BJ (cell line): ENCODE data around the gene SLC34A3. TPM values are rescaled to one million over a fixed set of nuclear protein-coding genes. Genes with fewer than 3 reads are reported as not detected.

ENCODE experiments used
- CTCF ChIA-PET: fragments of 350-600 bp; formaldehyde crosslinking; extraction: SDS; loops from one replicate; lab custom pipeline; 2021; ENCODE audit warnings: antibody characterized with exemption, inconsistent platforms; lab: Yijun Ruan, JAX
- POLR2A ChIA-PET: fragments of 300-600 bp; sonication (Branson Sonifier 250); formaldehyde crosslinking; extraction: SDS; loops from one replicate; lab custom pipeline; 2021; ENCODE audit warnings: antibody characterized with exemption; lab: Charles Lee
- DNase-seq: peaks from one replicate; pipeline ENCODE4 v3.0.0-alpha.2; 2011; ENCODE audit warnings: low read depth
- H3K27me3 ChIP-seq: 2 replicates; pipeline ENCODE4 v1.6.0; 2011; ENCODE audit warnings: low read length; ENCODE audit not compliant: control insufficient read depth, insufficient read depth
- H3K36me3 ChIP-seq: 2 replicates; pipeline ENCODE4 v1.5.1; 2011; ENCODE audit warnings: low read length; ENCODE audit not compliant: control insufficient read depth, insufficient read depth
- H3K4me3 ChIP-seq: 2 replicates; pipeline ENCODE4 v1.5.1; 2011; ENCODE audit warnings: low read depth, mild to moderate bottlenecking, control low read depth, low read length
- polyA plus RNA-seq: library from polyadenylated mRNA; depleted of rRNA; stranded (reverse); fragments of >200 nt; gene quantifications from 2 replicates; pipeline ENCODE4 v1.2.3, GENCODE V29; 2011
- TF ChIP-seq, protein P1 (sequence below): IDR thresholded peaks from 2 replicates; pipeline ENCODE4 v1.5.1; 2011; ENCODE audit warnings: low read depth, mild to moderate bottlenecking, control low read depth, inconsistent platforms, low read length, moderate library complexity; ENCODE audit not compliant: insufficient read depth

Gene SLC34A3
- polyA plus RNA-seq, 1 experiment: not detected

DNA sequence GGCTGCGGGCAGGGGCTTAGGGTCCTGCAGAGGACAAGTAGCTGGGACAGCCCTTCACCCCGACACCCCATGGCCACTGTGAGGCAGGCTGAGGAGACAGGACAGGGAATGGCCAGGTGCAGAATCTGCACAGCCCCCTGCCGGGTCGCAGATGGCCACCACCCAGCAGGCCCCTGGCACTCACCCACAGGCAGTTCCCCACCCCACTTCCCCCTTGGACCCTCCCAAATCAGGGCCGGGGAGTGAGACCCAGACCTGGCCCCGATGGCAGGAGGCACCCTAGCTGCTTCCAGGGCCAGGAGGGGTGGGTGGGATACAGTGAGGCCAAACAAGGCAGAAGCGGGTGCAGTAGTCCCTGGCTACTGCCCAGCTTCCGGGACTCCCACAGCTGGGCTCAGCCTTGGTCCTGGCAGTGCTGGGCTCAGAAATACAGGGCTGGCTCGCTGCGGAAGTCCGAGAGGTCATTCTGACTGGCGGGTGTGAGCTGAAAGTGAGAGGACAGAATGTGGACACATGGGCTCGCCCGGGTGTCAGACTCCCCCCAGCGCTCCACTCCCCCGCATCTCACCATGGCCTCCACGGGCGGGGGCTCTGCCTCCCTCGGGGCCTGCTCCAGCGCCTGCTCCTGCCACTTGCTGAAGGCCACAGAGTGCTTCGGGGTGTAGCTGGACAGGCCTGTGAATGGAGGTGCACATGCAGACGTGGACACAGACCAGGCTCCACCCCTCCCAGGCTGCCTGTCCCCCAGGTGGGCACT is 38.8 kb upstream of the SLC34A3 start:
- TF ChIP-seq, protein P1, sequence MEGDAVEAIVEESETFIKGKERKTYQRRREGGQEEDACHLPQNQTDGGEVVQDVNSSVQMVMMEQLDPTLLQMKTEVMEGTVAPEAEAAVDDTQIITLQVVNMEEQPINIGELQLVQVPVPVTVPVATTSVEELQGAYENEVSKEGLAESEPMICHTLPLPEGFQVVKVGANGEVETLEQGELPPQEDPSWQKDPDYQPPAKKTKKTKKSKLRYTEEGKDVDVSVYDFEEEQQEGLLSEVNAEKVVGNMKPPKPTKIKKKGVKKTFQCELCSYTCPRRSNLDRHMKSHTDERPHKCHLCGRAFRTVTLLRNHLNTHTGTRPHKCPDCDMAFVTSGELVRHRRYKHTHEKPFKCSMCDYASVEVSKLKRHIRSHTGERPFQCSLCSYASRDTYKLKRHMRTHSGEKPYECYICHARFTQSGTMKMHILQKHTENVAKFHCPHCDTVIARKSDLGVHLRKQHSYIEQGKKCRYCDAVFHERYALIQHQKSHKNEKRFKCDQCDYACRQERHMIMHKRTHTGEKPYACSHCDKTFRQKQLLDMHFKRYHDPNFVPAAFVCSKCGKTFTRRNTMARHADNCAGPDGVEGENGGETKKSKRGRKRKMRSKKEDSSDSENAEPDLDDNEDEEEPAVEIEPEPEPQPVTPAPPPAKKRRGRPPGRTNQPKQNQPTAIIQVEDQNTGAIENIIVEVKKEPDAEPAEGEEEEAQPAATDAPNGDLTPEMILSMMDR: no peak
- H3K4me3 ChIP-seq: no peak overlapping the region
- H3K27me3 ChIP-seq: no peaks in the 10 kb centered on the region
- CTCF ChIA-PET: interaction anchor here (0.9 to 1.4 kb wide), 3 partner anchors 35 to 128 kb away, joined by 3 to 5 read pairs (median 4); partner anchors contain the start of gene RNF224
- peaks cover 21% of the 10 kb centered on the region for H3K36me3 ChIP-seq
- POLR2A ChIA-PET: no interaction called here
- DNase-seq: no peak

GRCh38 chr9:137192448-137192780 is 38.3 kb upstream of the SLC34A3 start:
- POLR2A ChIA-PET: no interaction called here
- H3K27me3 ChIP-seq: no peaks in the 10 kb centered on the region
- CTCF ChIA-PET: interaction anchor here (0.9 to 1.4 kb wide), 3 partner anchors 35 to 128 kb away, joined by 3 to 5 read pairs (median 4); partner anchors contain the start of gene RNF224
- H3K4me3 ChIP-seq: no peak overlapping the region
- TF ChIP-seq, protein P1: no peak
- peaks cover 19% of the 10 kb centered on the region for H3K36me3 ChIP-seq
- DNase-seq: no peak

GRCh38 chr9:137192859-137193258 is 37.8 kb upstream of the SLC34A3 start:
- Histone ChIP-seq H3K36me3 (peaks cover 19% of the 10 kb centered on the region), H3K4me3 (no peak overlapping the region), H3K27me3 (no peaks in the 10 kb centered on the region)
- TF ChIP-seq, protein P1: no peak
- CTCF ChIA-PET: interaction anchor here (0.9 to 1.4 kb wide), 3 partner anchors 34 to 129 kb away, joined by 3 to 5 read pairs (median 4); partner anchors contain the start of gene RNF224
- POLR2A ChIA-PET: no interaction called here
- DNase-seq: no peak

GRCh38 chr9:137193771-137194170 is 36.9 kb upstream of the SLC34A3 start:
- no peak for DNase-seq
- Histone ChIP-seq H3K4me3 (no peak overlapping the region), H3K27me3 (no peaks in the 10 kb centered on the region), H3K36me3 (peaks cover 19% of the 10 kb centered on the region)
- ChIA-PET CTCF (no interaction called here), POLR2A (interaction anchor here (0.6 kb wide), 1 partner anchor 30 kb away, joined by 4 read pairs; no protein-coding TSS in a partner anchor)
- TF ChIP-seq, protein P1: no peak

- POLR2A ChIA-PET: no interaction called here
- peaks cover 19% of the 10 kb centered on the region for H3K36me3 ChIP-seq
- CTCF ChIA-PET: interaction anchor here (1.1 kb wide), 1 partner anchor 33 kb away, joined by 3 read pairs; the partner anchor contains the start of gene RNF224
- no peak for DNase-seq
- no peaks in the 10 kb centered on the region for H3K27me3 ChIP-seq
- TF ChIP-seq, protein P1: no peak
- no peak overlapping the region for H3K4me3 ChIP-seq
These were observed 36.3 kb upstream of the SLC34A3 start for GRCh38 chr9:137194388-137194787.
